Measurements from ENCODE around the gene CEP131.

CEP131 gene

DNA sequence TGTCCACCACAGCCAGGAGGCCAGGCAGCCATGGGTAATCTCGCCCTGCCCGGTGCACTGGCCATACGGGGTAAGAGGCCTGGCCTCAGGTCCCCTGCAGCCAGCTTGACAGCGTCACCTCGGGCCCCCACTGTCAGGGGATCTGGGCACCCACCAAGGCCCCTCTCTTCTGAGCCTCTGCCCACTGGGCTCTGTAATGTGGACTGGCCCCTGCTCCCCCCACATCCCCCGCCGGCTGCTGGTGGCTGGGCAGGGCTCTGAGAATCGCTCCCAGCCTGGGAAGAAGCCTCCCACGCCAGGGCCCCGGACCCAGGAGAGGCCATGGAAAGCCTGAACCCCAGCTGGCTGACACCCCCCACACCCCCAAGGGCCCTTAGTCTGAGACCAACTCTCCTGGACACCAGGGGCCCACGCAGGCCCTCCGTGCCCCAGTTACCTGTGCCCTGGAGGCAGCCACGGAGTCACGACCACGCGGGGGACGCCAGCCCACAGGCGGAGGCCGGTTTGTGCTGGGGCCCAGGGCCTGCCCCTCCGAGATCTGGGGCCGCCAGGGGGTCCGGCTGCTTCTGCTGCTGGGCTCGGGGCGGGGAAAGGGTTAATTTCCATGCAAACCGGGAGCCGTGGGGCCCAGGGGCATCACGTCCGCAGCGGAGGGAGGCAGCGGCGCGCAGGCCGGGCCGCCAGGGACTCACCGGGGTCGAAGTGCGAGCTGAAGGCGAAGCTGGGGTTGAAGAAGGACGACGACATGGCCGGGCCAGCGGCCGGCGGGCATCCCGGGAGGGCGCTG is 57.3 kb downstream of the CEP131 start, which contains the start of gene PVALEF:
Gene PVALEF (plus strand): TSS at position 262 of the 787 bp plus-strand sequence. CDS start 15,720 bp downstream, outside the sequence.
- in situ Hi-C loops (cut with MboI; ENCODE audit: low sequenced_read_pairs, unreplicated experiment) = no loop called here
- DNase-seq (ENCODE audit: low spot score) = no peak
- no peak for TF ChIP-seq CTCF (IDR thresholded peaks at IDR 0.05; ENCODE audit: borderline replicate concordance, control extremely low read depth, extremely low read depth, insufficient read depth, missing control alignments)

GRCh38 chr17:81164371-81165245 is 58.2 kb downstream of the CEP131 start:
- in situ Hi-C loops (cut with MboI; ENCODE audit: low sequenced_read_pairs, unreplicated experiment) = no loop called here
- TF ChIP-seq CTCF (IDR thresholded peaks at IDR 0.05; ENCODE audit: borderline replicate concordance, control extremely low read depth, extremely low read depth, insufficient read depth, missing control alignments) = no peak
- no peak for DNase-seq (ENCODE audit: low spot score)

DNA sequence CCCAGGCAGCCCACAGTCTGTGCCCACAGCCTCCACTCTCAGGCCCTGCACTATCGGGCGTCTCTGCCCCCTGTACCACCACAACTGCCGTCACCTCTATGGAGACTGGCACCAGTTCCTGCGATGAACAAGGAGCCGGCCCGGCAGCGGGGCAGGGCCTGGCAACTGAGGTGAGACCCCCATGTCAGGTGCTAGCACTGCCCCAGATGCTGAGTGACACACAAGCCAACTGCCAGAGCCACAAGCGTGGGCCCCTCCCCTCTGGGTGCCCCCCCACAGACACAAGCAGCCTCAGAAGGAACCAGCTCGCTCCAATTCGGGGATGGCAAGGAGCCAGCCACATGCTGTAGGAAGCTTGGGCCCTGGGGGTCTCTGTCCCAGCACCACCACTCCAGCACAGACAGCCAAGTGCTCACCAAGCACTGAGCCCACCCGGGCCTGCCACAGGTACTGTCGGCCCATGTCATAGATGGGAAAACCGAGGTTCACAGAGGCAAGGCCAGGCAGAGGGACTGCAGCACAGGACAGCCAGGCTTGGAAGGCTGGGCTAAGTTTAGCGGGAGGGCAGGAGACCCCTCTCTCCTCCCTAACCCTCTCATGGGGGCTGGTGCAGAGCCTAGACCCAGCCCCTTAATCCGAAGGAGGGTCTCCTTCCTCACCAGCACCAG is 58.9 kb downstream of the CEP131 start:
- TF ChIP-seq CTCF (IDR thresholded peaks at IDR 0.05; ENCODE audit: borderline replicate concordance, control extremely low read depth, extremely low read depth, insufficient read depth, missing control alignments) = no peak
- DNase-seq (ENCODE audit: low spot score) = no peak
- in situ Hi-C loops (cut with MboI; ENCODE audit: low sequenced_read_pairs, unreplicated experiment) = no loop called here

DNA sequence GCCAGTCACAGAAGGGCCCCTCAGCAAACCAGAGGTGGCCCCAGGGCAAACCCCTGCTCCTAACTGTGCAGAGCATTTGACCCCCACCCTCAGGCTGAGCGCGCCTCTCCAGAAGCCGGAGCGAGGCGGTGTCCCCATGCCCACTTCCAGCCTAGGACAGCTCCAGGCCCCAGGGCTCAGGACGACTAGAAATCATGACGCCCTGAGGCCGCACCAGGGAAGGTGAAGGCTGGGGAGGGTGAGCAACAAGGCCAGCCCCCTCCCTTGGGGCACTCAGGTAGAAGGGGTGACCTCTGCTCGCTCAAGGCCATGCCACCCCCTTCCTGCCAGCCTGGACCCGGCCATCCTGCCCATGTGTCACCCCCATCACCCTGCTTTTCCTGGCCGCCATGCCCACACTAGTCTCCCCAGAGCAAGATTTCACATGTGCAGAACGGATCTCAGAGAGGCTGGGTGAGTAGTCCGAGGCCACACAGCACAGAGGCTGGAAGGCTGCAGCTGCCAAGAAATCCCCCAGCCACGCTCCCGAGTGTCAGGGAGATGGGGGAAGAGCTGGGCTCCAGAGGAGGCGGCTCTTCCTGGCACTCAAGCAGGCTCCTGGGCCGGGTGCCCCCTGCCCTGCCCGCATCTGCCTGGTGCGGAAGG is 59.6 kb downstream of the CEP131 start:
- no peak for DNase-seq (ENCODE audit: low spot score)
- TF ChIP-seq CTCF (IDR thresholded peaks at IDR 0.05; ENCODE audit: borderline replicate concordance, control extremely low read depth, extremely low read depth, insufficient read depth, missing control alignments) = no peak
- in situ Hi-C loops (cut with MboI; ENCODE audit: low sequenced_read_pairs, unreplicated experiment) = no loop called here

GRCh38 chr17:81162491-81162890 is 60.3 kb downstream of the CEP131 start:
- in situ Hi-C loops (cut with MboI; ENCODE audit: low sequenced_read_pairs, unreplicated experiment) = no loop called here
- DNase-seq (ENCODE audit: low spot score) = no peak
- TF ChIP-seq CTCF (IDR thresholded peaks at IDR 0.05; ENCODE audit: borderline replicate concordance, control extremely low read depth, extremely low read depth, insufficient read depth, missing control alignments) = no peak

DNA sequence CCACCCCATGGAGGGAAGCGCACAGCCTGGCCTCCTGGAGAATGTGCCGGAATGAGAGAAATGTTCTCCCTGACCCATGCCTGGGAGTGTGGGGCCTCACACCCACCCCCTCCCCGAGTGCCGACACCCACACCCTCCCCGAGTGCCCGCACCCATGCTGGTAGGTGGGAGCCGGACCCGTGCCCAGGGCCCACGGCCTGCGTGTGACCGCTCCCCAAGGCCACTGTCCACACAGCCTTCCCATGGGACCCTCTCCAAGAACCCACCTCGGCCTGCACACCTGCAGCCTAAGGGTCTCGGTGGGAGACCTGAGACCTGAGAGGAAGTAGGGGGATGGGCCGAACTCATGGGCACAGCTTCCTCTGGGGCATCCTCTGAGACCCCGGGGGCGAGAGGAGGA is 60.8 kb downstream of the CEP131 start:
- TF ChIP-seq CTCF (IDR thresholded peaks at IDR 0.05; ENCODE audit: borderline replicate concordance, control extremely low read depth, extremely low read depth, insufficient read depth, missing control alignments) = no peak
- no peak for DNase-seq (ENCODE audit: low spot score)

More for the DNA sequence above, 60.8 kb downstream of the CEP131 start:
- in situ Hi-C loops (cut with MboI; ENCODE audit: low sequenced_read_pairs, unreplicated experiment) = no loop called here

Data from GM13976 (cell line).